Endothelial cell of umbilical vein (primary cell): ENCODE data around the gene NR3C2. TPM values are rescaled to one million over a fixed set of nuclear protein-coding genes. Genes with fewer than 3 reads are reported as not detected.

Experiments used
- BruUV-seq: library from RNA; stranded (reverse); fragments of 400-500 nt; replicated peaks from 2 replicates; lab custom pipeline; 2021; lab: Mats Ljungman, UMichigan
- CTCF ChIA-PET: fragments of 300-600, 350-600 bp; sonication (Branson Sonifier 250); formaldehyde crosslinking; loops from one replicate; lab custom pipeline; 2021; ENCODE audit warnings: antibody characterized with exemption, inconsistent platforms; lab: Charles Lee
- POLR2A ChIA-PET: fragments of 300-600, 350-600 bp; sonication (Branson Sonifier 250); formaldehyde crosslinking; loops from one replicate; lab custom pipeline; 2021; ENCODE audit warnings: antibody characterized with exemption, inconsistent platforms; lab: Charles Lee
- DNase-seq: peaks from one replicate; pipeline ENCODE4 v3.0.0-alpha.2; 2011; ENCODE audit warnings: low read depth, low spot score
- FAIRE-seq: peaks from 2 replicates; lab custom pipeline; 2011; peaks lifted over from hg19 to GRCh38; lab: Jason Lieb, UNC
- H2AFZ ChIP-seq: 2 replicates; pipeline ENCODE4 v1.6.0; 2012; ENCODE audit warnings: low read depth, low read length, control low read depth, inconsistent platforms
- H3K27ac ChIP-seq: 2 replicates; pipeline ENCODE4 v1.5.1; 2011; ENCODE audit warnings: low read depth, mild to moderate bottlenecking, control low read depth, low read length, moderate library complexity; ENCODE audit not compliant: insufficient read depth
- H3K27me3 ChIP-seq, 2 experiments: 2 replicates each; pipeline versions ENCODE4 v1.6.0 to v1.6.1; 2011; ENCODE audit warnings: low read length in 2 of 2, mixed read lengths in 1 of 2; ENCODE audit not compliant: control insufficient read depth in 2 of 2, insufficient read depth in 2 of 2
- H3K36me3 ChIP-seq, 2 experiments: 2 replicates in 1 of 2; 3 replicates in 1 of 2; pipeline ENCODE4 v1.5.1; 2011; ENCODE audit warnings: low read length in 2 of 2, mild to moderate bottlenecking in 1 of 2, moderate library complexity in 1 of 2; ENCODE audit not compliant: control insufficient read depth in 2 of 2, insufficient read depth in 2 of 2; ENCODE audit errors: extremely low read depth in 1 of 2
- H3K4me1 ChIP-seq: 3 replicates; pipeline ENCODE4 v1.5.1; 2011; ENCODE audit warnings: mild to moderate bottlenecking, low read length; ENCODE audit not compliant: control insufficient read depth, insufficient read depth; ENCODE audit errors: extremely low read depth
- H3K4me2 ChIP-seq: 2 replicates; pipeline ENCODE4 v1.6.1; 2011; ENCODE audit warnings: low read length, control low read depth, mixed read lengths; ENCODE audit not compliant: insufficient read depth
- H3K4me3 ChIP-seq, 3 experiments: fragments of 200-600 bp in 1 of 3; sonication (generic), shearing (Covaris generic) in 1 of 3; replicated peaks in 1 of 3; 2 replicates each; pipeline ENCODE4 v1.5.1; 2011 to 2016; ENCODE audit warnings: control low read depth in 3 of 3, low read length in 3 of 3, mild to moderate bottlenecking in 2 of 3, inconsistent platforms in 1 of 3, low read depth in 1 of 3, moderate library complexity in 1 of 3; ENCODE audit not compliant: insufficient read depth in 1 of 3
- H3K79me2 ChIP-seq: 2 replicates; pipeline ENCODE4 v1.6.0; 2012; ENCODE audit warnings: low read length, inconsistent platforms; ENCODE audit not compliant: control insufficient read depth, insufficient read depth
- H3K9ac ChIP-seq: replicated peaks from 2 replicates; pipeline ENCODE3; 2011; ENCODE audit warnings: low read length, control low read depth; ENCODE audit not compliant: insufficient read depth; ENCODE audit errors: extremely low read depth
- H3K9me1 ChIP-seq: replicated peaks from 3 replicates; pipeline ENCODE4 v1.6.0; 2011; ENCODE audit warnings: mild to moderate bottlenecking, low read length; ENCODE audit not compliant: control insufficient read depth, insufficient read depth; ENCODE audit errors: extremely low read depth
- H3K9me3 ChIP-seq: replicated peaks from 2 replicates; pipeline ENCODE4 v1.5.1; 2012; ENCODE audit warnings: low read length, inconsistent platforms; ENCODE audit not compliant: control insufficient read depth, insufficient read depth
- H4K20me1 ChIP-seq: replicated peaks from 2 replicates; pipeline ENCODE3; 2011; ENCODE audit warnings: mild to moderate bottlenecking, low read length; ENCODE audit not compliant: control insufficient read depth, insufficient read depth; ENCODE audit errors: extremely low read depth
- CTCF ChIP-seq, 2 donors: IDR thresholded peaks; 1 replicate in 1 of 2; 2 replicates in 1 of 2; pipeline ENCODE4 v1.5.1; 2011; ENCODE audit warnings: low read length in 2 of 2, mild to moderate bottlenecking in 2 of 2, moderate library complexity in 2 of 2, control low read depth in 1 of 2, inconsistent platforms in 1 of 2, low read depth in 1 of 2; ENCODE audit not compliant: insufficient read depth in 1 of 2; ENCODE audit errors: extremely low read depth in 1 of 2
- EZH2 ChIP-seq: IDR thresholded peaks from 2 replicates; pipeline ENCODE4 v1.6.1; 2012; ENCODE audit warnings: borderline replicate concordance, low read depth, mild to moderate bottlenecking, moderate library complexity, low read length, inconsistent platforms; ENCODE audit not compliant: severe bottlenecking
- FOS ChIP-seq: IDR thresholded peaks from 2 replicates; pipeline ENCODE4 v1.6.1; 2011; ENCODE audit warnings: mild to moderate bottlenecking, low read length, moderate library complexity, borderline replicate concordance; ENCODE audit not compliant: insufficient read depth
- GATA2 ChIP-seq: IDR thresholded peaks from 2 replicates; pipeline ENCODE4 v1.7.0; 2011; ENCODE audit warnings: low read depth, mild to moderate bottlenecking, moderate library complexity, mixed read lengths, low read length; ENCODE audit not compliant: insufficient read length, insufficient read depth
- JUN ChIP-seq: IDR thresholded peaks from 2 replicates; pipeline ENCODE4 v1.6.1; 2011; ENCODE audit warnings: borderline replicate concordance, low read depth; ENCODE audit not compliant: insufficient read length, insufficient read depth
- MAX ChIP-seq: IDR thresholded peaks from 2 replicates; pipeline ENCODE4 v1.6.1; 2011; ENCODE audit not compliant: insufficient read depth, insufficient read length
- MYC ChIP-seq: IDR thresholded peaks from one replicate; pipeline ENCODE4 v1.6.1; 2011; ENCODE audit warnings: mild to moderate bottlenecking, low read depth, low read length
- POLR2A ChIP-seq: IDR thresholded peaks from 2 replicates; pipeline ENCODE4 v1.6.1; 2012; ENCODE audit warnings: low read depth, mild to moderate bottlenecking, control low read depth, low read length
- POLR2AphosphoS5 ChIP-seq: IDR thresholded peaks from 2 replicates; pipeline ENCODE4 v1.6.1; 2012; ENCODE audit warnings: low read depth, mild to moderate bottlenecking, control low read depth, low read length, moderate library complexity; ENCODE audit not compliant: insufficient read depth
- dilution Hi-C: fragments of 300-500 bp; cut with MboI; formaldehyde crosslinking; loops from one replicate; pipeline ENCODE4 v1.15.0; 2019; ENCODE audit warnings: low sequenced_read_pairs; ENCODE audit not compliant: extremely low pct_ligation_motif_present
- intact Hi-C: fragments of 100-400 bp; cut with micrococcal nuclease; formaldehyde crosslinking; loops from one replicate; pipeline ENCODE4 v1.10.0; 2022
- polyA plus RNA-seq, 4 experiments: library from polyadenylated mRNA; depleted of rRNA in 3 of 4; stranded (reverse) in 3 of 4; unstranded in 1 of 4; fragments of >200 nt; gene quantifications; 2 replicates each; pipeline versions ENCODE4 v1.2.1 to v1.2.3, GENCODE V29; 2011 to 2012; ENCODE audit warnings: missing spikeins in 1 of 4
- total RNA-seq: library from RNA; stranded (reverse); gene quantifications from 2 replicates; pipeline ENCODE4 v1.2.3, GENCODE V29; 2021

The NR3C2 gene
- total and polyA plus RNA-seq, 2 donors (not counting 3 experiments of a cell fraction or from before 2014, with no cell fraction given), result 4.8 to 16.4 TPM

- intact Hi-C loops (loop anchor here (5.0 kb wide), 1 partner anchor 385 kb away; the partner anchor contains the start of gene NR3C2), dilution Hi-C loops (no loop called here)
- H3K4me1 ChIP-seq, result no peaks in the 10 kb centered on the region
- H3K27ac ChIP-seq, result no peak overlapping the region
- BruUV-seq, result no TSS peak
- H3K79me2 ChIP-seq, result no peaks in the 10 kb centered on the region
- POLR2A ChIA-PET, result interaction anchor here (0.7 kb wide), 1 partner anchor 27 kb away, joined by 3 read pairs; no protein-coding TSS in a partner anchor
- no peak overlapping the region for H3K9ac ChIP-seq
- H3K4me2 ChIP-seq, result no peak overlapping the region
- no peaks in the 10 kb centered on the region for H3K27me3 ChIP-seq
- H3K9me1 ChIP-seq, result no peaks in the 10 kb centered on the region
- H3K36me3 ChIP-seq, result no peaks in the 10 kb centered on the region
- TF ChIP-seq CTCF (IDR thresholded peaks at IDR 0.05; ENCODE audit: extremely low read depth in 1 of 2, insufficient read depth in 1 of 2, low read depth in 1 of 2, low read length in 2 of 2) (no peak), FOS (peak; percentile 55)
- peak; percentile 59 for FAIRE-seq
- peak; percentile 25 for DNase-seq
- no peak overlapping the region for H2AFZ ChIP-seq
- H3K4me3 ChIP-seq, result no peak overlapping the region
- no peaks in the 10 kb centered on the region for H3K9me3 ChIP-seq
- CTCF ChIA-PET, result interaction anchor here (1.0 to 1.7 kb wide), 3 partner anchors 9 to 974 kb away, joined by 3 to 4 read pairs (median 3); no protein-coding TSS in a partner anchor
- no peaks in the 10 kb centered on the region for H4K20me1 ChIP-seq
Measured at GRCh38 chr4:148056879-148057278, 385.3 kb downstream of the NR3C2 start.

GRCh38 chr4:148055844-148056243 lies 386.4 kb downstream of the NR3C2 start:
- Histone ChIP-seq H3K27ac (no peak overlapping the region), H3K36me3 (no peaks in the 10 kb centered on the region), H2AFZ (no peak overlapping the region), H3K9me1 (no peaks in the 10 kb centered on the region), H3K4me2 (no peak overlapping the region), H3K9me3 (no peaks in the 10 kb centered on the region), H3K79me2 (no peaks in the 10 kb centered on the region), H3K9ac (no peak overlapping the region), H4K20me1 (no peaks in the 10 kb centered on the region), H3K4me1 (no peaks in the 10 kb centered on the region), H3K4me3 (no peak overlapping the region), H3K27me3 (no peaks in the 10 kb centered on the region)
- DNase-seq, result no peak
- dilution Hi-C loops, result no loop called here
- ChIA-PET POLR2A (no interaction called here), CTCF (interaction anchor here (1.3 to 1.7 kb wide), 2 partner anchors 10 to 12 kb away, joined by 3 to 4 read pairs; no protein-coding TSS in a partner anchor)
- FAIRE-seq, result no peak
- BruUV-seq, result no TSS peak
- intact Hi-C loops, result loop anchor here (5.0 kb wide), 1 partner anchor 386 kb away; the partner anchor contains the start of gene NR3C2
- TF ChIP-seq EZH2, result no peak
- no peak for TF ChIP-seq MAX
- no peak for TF ChIP-seq MYC
- TF ChIP-seq POLR2AphosphoS5, result no peak
- TF ChIP-seq JUN, result no peak
- TF ChIP-seq POLR2A, result no peak
- no peak for TF ChIP-seq GATA2
- TF ChIP-seq FOS, result no peak
- TF ChIP-seq CTCF (IDR thresholded peaks at IDR 0.05; ENCODE audit: extremely low read depth in 1 of 2, insufficient read depth in 1 of 2, low read depth in 1 of 2, low read length in 2 of 2), result no peak
